Measurements from ENCODE around the gene SHQ1. TPM values are rescaled to one million over a fixed set of nuclear protein-coding genes. Genes with fewer than 3 reads are reported as not detected.

SHQ1 gene
- total and polyA plus RNA-seq, 9 of the 15 experiments (the other 6 are each of a cell fraction or from before 2014, with no cell fraction given), result 9.2 to 25.0 (median 14.1) TPM

DNA sequence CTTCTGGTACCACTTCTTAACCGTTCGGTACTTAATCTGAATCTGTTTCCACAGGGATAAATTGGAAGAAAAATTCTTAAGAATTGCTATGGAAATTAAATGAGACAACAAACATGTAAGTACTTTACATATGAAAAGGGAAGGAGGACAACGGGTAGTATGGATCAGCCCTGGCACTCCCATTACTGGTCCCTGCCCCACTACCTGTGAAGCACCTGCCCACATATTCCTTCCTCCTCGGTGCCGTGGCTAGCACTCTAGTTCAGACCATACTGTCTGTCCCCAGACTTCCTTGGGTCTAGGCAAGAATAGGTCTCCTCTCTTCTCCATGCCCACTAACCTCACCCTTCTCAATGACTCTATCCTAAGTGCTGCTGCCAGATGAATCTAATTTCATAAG, 46.2 kb downstream of the SHQ1 start (continued):
- TF ChIP-seq, protein P1, sequence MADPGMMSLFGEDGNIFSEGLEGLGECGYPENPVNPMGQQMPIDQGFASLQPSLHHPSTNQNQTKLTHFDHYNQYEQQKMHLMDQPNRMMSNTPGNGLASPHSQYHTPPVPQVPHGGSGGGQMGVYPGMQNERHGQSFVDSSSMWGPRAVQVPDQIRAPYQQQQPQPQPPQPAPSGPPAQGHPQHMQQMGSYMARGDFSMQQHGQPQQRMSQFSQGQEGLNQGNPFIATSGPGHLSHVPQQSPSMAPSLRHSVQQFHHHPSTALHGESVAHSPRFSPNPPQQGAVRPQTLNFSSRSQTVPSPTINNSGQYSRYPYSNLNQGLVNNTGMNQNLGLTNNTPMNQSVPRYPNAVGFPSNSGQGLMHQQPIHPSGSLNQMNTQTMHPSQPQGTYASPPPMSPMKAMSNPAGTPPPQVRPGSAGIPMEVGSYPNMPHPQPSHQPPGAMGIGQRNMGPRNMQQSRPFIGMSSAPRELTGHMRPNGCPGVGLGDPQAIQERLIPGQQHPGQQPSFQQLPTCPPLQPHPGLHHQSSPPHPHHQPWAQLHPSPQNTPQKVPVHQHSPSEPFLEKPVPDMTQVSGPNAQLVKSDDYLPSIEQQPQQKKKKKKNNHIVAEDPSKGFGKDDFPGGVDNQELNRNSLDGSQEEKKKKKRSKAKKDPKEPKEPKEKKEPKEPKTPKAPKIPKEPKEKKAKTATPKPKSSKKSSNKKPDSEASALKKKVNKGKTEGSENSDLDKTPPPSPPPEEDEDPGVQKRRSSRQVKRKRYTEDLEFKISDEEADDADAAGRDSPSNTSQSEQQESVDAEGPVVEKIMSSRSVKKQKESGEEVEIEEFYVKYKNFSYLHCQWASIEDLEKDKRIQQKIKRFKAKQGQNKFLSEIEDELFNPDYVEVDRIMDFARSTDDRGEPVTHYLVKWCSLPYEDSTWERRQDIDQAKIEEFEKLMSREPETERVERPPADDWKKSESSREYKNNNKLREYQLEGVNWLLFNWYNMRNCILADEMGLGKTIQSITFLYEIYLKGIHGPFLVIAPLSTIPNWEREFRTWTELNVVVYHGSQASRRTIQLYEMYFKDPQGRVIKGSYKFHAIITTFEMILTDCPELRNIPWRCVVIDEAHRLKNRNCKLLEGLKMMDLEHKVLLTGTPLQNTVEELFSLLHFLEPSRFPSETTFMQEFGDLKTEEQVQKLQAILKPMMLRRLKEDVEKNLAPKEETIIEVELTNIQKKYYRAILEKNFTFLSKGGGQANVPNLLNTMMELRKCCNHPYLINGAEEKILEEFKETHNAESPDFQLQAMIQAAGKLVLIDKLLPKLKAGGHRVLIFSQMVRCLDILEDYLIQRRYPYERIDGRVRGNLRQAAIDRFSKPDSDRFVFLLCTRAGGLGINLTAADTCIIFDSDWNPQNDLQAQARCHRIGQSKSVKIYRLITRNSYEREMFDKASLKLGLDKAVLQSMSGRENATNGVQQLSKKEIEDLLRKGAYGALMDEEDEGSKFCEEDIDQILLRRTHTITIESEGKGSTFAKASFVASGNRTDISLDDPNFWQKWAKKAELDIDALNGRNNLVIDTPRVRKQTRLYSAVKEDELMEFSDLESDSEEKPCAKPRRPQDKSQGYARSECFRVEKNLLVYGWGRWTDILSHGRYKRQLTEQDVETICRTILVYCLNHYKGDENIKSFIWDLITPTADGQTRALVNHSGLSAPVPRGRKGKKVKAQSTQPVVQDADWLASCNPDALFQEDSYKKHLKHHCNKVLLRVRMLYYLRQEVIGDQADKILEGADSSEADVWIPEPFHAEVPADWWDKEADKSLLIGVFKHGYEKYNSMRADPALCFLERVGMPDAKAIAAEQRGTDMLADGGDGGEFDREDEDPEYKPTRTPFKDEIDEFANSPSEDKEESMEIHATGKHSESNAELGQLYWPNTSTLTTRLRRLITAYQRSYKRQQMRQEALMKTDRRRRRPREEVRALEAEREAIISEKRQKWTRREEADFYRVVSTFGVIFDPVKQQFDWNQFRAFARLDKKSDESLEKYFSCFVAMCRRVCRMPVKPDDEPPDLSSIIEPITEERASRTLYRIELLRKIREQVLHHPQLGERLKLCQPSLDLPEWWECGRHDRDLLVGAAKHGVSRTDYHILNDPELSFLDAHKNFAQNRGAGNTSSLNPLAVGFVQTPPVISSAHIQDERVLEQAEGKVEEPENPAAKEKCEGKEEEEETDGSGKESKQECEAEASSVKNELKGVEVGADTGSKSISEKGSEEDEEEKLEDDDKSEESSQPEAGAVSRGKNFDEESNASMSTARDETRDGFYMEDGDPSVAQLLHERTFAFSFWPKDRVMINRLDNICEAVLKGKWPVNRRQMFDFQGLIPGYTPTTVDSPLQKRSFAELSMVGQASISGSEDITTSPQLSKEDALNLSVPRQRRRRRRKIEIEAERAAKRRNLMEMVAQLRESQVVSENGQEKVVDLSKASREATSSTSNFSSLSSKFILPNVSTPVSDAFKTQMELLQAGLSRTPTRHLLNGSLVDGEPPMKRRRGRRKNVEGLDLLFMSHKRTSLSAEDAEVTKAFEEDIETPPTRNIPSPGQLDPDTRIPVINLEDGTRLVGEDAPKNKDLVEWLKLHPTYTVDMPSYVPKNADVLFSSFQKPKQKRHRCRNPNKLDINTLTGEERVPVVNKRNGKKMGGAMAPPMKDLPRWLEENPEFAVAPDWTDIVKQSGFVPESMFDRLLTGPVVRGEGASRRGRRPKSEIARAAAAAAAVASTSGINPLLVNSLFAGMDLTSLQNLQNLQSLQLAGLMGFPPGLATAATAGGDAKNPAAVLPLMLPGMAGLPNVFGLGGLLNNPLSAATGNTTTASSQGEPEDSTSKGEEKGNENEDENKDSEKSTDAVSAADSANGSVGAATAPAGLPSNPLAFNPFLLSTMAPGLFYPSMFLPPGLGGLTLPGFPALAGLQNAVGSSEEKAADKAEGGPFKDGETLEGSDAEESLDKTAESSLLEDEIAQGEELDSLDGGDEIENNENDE (IDR thresholded peaks at IDR 0.05; ENCODE audit: low read depth, low read length), result no peak
- no peak for TF ChIP-seq YBX1 (IDR thresholded peaks at IDR 0.05)
- TF ChIP-seq TGIF2 (CRISPR knock-in tag; IDR thresholded peaks at IDR 0.05), result no peak
- TF ChIP-seq SIN3A (IDR thresholded peaks at IDR 0.05; ENCODE audit: borderline replicate concordance in 2 of 2, control insufficient read depth in 1 of 2, low read depth in 2 of 2, low read length in 2 of 2), result no peak
- no peak for TF ChIP-seq CHD4 (IDR thresholded peaks at IDR 0.05; ENCODE audit: insufficient read depth, insufficient replicate concordance, low read depth, low read length, poor library complexity, severe bottlenecking)
- no peak for TF ChIP-seq HSF4 (CRISPR knock-in tag; IDR thresholded peaks at IDR 0.05; ENCODE audit: borderline replicate concordance)
- TF ChIP-seq ZNF384 (IDR thresholded peaks at IDR 0.05; ENCODE audit: low read depth, low read length), result no peak
- no peak for TF ChIP-seq RAD21 (CRISPR knock-in tag; conservative IDR thresholded peaks at IDR 0.05 in 1 of 2, IDR thresholded peaks at IDR 0.05 in 1 of 2)
- TF ChIP-seq CREB3L1 (IDR thresholded peaks at IDR 0.05; ENCODE audit: borderline replicate concordance, low read depth), result no peak
- no peak for TF ChIP-seq TSC22D4 (tag; IDR thresholded peaks at IDR 0.05)
- TF ChIP-seq TEAD4 (IDR thresholded peaks at IDR 0.05; ENCODE audit: low read length), result no peak
- TF ChIP-seq TEAD4 (CRISPR knock-in tag; IDR thresholded peaks at IDR 0.05; ENCODE audit: borderline replicate concordance), result no peak
